ENCODE results near the gene EYA2. TPM values are rescaled to one million over a fixed set of nuclear protein-coding genes. Genes with fewer than 3 reads are reported as not detected.

The EYA2 gene
- polyA plus RNA-seq, 3 donors = 0.04 to 0.16 TPM; not detected in 1

GRCh38 chr20:47236639-47236900, 341.9 kb downstream of the EYA2 start:
- no peak overlapping the region for H3K4me3 ChIP-seq (replicated peaks in 1 of 3; ENCODE audit: low read depth in 2 of 3, low read length in 3 of 3)
- no peaks in the 10 kb centered on the region for H3K4me1 ChIP-seq (ENCODE audit: control insufficient read depth in 1 of 2, insufficient read depth in 2 of 2, low read length in 2 of 2)
- intact Hi-C loops (cut with micrococcal nuclease) = no loop called here
- H3K79me2 ChIP-seq (ENCODE audit: insufficient read depth, low read length) = no peaks in the 10 kb centered on the region
- no peak overlapping the region for H2AFZ ChIP-seq (ENCODE audit: insufficient read depth, low read depth, low read length, poor library complexity, severe bottlenecking)
- no peaks in the 10 kb centered on the region for H3K27me3 ChIP-seq (ENCODE audit: control insufficient read depth in 2 of 2, insufficient read depth in 2 of 2, low read length in 2 of 2)
- TF ChIP-seq CTCF (IDR thresholded peaks at IDR 0.05) = no peak
- WGBS (ENCODE audit: insufficient coverage) = no CpG with 5 or more reads among the region's 1 CpG
- no peak overlapping the region for H3K9ac ChIP-seq (ENCODE audit: insufficient read depth, low read length, poor library complexity, severe bottlenecking)
- H3K9me3 ChIP-seq (replicated peaks in 1 of 2; ENCODE audit: control insufficient read depth in 1 of 2, insufficient read depth in 1 of 2, low read length in 2 of 2) = no peaks in the 10 kb centered on the region
- Mint-ChIP-seq H3K27ac (peak overlapping the region in 1 of 7 donors; percentile 56), H3K36me3 (peaks cover 69 to 89% of the 10 kb centered on the region in 2 donors), H3K4me3 (no peak overlapping the region), H3K4me1 (no peaks in the 10 kb centered on the region), H3K27me3 (ENCODE audit: low read depth in 3 of 3) (peaks cover 0 to 3% (median 0%) of the 10 kb centered on the region in 3 donors), H3K9me3 (no peaks in the 10 kb centered on the region)
- no peaks in the 10 kb centered on the region for H4K20me1 ChIP-seq (ENCODE audit: insufficient read depth, low read length)
- H3K4me2 ChIP-seq (replicated peaks; ENCODE audit: extremely low read depth, low read length, poor library complexity, severe bottlenecking) = no peak overlapping the region
- H3K27ac ChIP-seq (ENCODE audit: low read depth in 1 of 2, low read length in 2 of 2) = no peak overlapping the region
- peaks cover 80 to 89% of the 10 kb centered on the region in 2 donors for H3K36me3 ChIP-seq (replicated peaks in 1 of 2; ENCODE audit: control insufficient read depth in 1 of 2, insufficient read depth in 2 of 2, low read length in 2 of 2)
- DNase-seq = no peak

GRCh38 chr20:47237715-47238114, 343.1 kb downstream of the EYA2 start:
- Histone ChIP-seq H2AFZ (ENCODE audit: insufficient read depth, low read depth, low read length, poor library complexity, severe bottlenecking) (no peak overlapping the region), H3K4me2 (replicated peaks; ENCODE audit: extremely low read depth, low read length, poor library complexity, severe bottlenecking) (no peak overlapping the region), H3K27me3 (ENCODE audit: control insufficient read depth in 2 of 2, insufficient read depth in 2 of 2, low read length in 2 of 2) (no peaks in the 10 kb centered on the region), H3K79me2 (ENCODE audit: insufficient read depth, low read length) (no peaks in the 10 kb centered on the region), H4K20me1 (ENCODE audit: insufficient read depth, low read length) (no peaks in the 10 kb centered on the region), H3K4me3 (replicated peaks in 1 of 3; ENCODE audit: low read depth in 2 of 3, low read length in 3 of 3) (no peak overlapping the region), H3K27ac (ENCODE audit: low read depth in 1 of 2, low read length in 2 of 2) (no peak overlapping the region), H3K36me3 (replicated peaks in 1 of 2; ENCODE audit: control insufficient read depth in 1 of 2, insufficient read depth in 2 of 2, low read length in 2 of 2) (peaks cover 81 to 91% of the 10 kb centered on the region in 2 donors), H3K9ac (ENCODE audit: insufficient read depth, low read length, poor library complexity, severe bottlenecking) (no peak overlapping the region), H3K4me1 (ENCODE audit: control insufficient read depth in 1 of 2, insufficient read depth in 2 of 2, low read length in 2 of 2) (no peaks in the 10 kb centered on the region), H3K9me3 (replicated peaks in 1 of 2; ENCODE audit: control insufficient read depth in 1 of 2, insufficient read depth in 1 of 2, low read length in 2 of 2) (no peaks in the 10 kb centered on the region)
- no peaks in the 10 kb centered on the region for H3K4me1 Mint-ChIP-seq
- no peak for TF ChIP-seq CTCF (IDR thresholded peaks at IDR 0.05)
- no peak for DNase-seq
- peak overlapping the region in 1 of 7 donors; percentile 54 for H3K27ac Mint-ChIP-seq
- H3K36me3 Mint-ChIP-seq = peaks cover 68 to 90% of the 10 kb centered on the region in 2 donors
- WGBS (ENCODE audit: insufficient coverage) = 96% methylated on average over 4 of the region's 4 CpGs
- H3K4me3 Mint-ChIP-seq = no peak overlapping the region
- peaks cover 0 to 2% (median 0%) of the 10 kb centered on the region in 3 donors for H3K27me3 Mint-ChIP-seq (ENCODE audit: low read depth in 3 of 3)
- intact Hi-C loops (cut with micrococcal nuclease) = no loop called here
- no peaks in the 10 kb centered on the region for H3K9me3 Mint-ChIP-seq

Small RNA genes within 50 kb of the gene (small RNA-seq; reads per million reads assigned to genes)
- gene MIR3616 (ENCODE audit: insufficient read length, low read depth) = not detected

Other genes with a start within 250 kb of the EYA2 start
- gene SLC13A3, start 243.4 kb upstream of the EYA2 start, polyA plus RNA-seq = under 1 TPM in 1 of 3 donors, not detected in 2; 0.04 TPM
- gene TP53RK, start 205.4 kb upstream of the EYA2 start, polyA plus RNA-seq = 10 to 100 TPM in 1 of 3 donors, 1 to 10 TPM in 2; 1.4 to 10.9 (median 9.5) TPM
- not detected for gene SLC2A10, start 185.2 kb upstream of the EYA2 start, polyA plus RNA-seq

All from CD14-positive monocyte (primary cell).